Suppressor macrophage (primary cell): ENCODE results near the gene CSNK2B.
A peak's percentile ranks its signal among the peaks of the same experiment; 100 is the strongest.

Experiments used
- DNase-seq, 4 experiments: peaks; one replicate each; pipeline ENCODE4 v3.0.0-alpha.2; 2020 to 2022

CSNK2B gene

GRCh38 chr6:31636698-31637596 is 28.9 kb upstream of the CSNK2B start:
- no peak for DNase-seq

GRCh38 chr6:31639043-31639442 is 26.8 kb upstream of the CSNK2B start:
- no peak for DNase-seq

- peak in 2 of 4 experiments; percentile 13 to 33 for DNase-seq
These were observed 26.4 kb upstream of the CSNK2B start for GRCh38 chr6:31639449-31639861.

GRCh38 chr6:31640612-31641011 is 25.3 kb upstream of the CSNK2B start:
- no peak for DNase-seq

- DNase-seq, result no peak
These were observed 24.5 kb upstream of the CSNK2B start for GRCh38 chr6:31641370-31641769.

GRCh38 chr6:31642798-31643570 is 22.9 kb upstream of the CSNK2B start:
- no peak for DNase-seq

DNA sequence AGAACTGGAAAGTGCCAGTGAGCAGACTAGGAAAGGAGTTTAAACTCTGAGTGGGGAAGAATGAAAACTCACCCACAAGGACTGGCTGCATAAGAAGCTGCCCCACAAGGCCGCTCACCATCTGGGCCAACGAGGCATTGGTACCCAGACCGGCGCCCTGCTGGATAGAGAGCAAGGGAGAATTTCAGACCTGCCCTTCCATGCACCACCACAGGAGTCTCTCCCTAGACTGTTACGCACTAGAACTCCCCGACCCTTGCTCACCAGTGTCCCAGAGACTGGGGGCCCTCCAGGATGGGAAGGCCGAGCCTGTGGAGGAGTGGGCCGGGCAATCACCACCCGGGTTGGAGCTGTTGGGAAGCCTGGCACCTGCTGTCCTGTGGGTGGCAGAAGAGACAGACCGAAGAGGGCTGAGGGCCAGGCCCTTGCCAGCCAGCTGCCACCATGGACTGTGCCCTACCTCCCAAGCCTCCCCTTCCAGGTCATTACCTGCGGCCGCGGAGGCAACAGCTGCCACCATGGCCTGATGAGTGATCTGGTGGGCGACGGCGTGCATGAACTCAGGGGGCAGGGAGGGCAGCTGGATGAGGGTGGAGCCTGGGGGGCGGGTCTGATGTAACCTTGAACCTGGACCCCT is 21.9 kb upstream of the CSNK2B start:
- DNase-seq, result no peak

GRCh38 chr6:31645325-31645724 is 20.6 kb upstream of the CSNK2B start:
- DNase-seq, result no peak

- DNase-seq, result peak; percentile 86 to 94 (median 90)
These were observed 14.2 kb upstream of the CSNK2B start for GRCh38 chr6:31651602-31652191.

- DNase-seq, result peak in 3 of 4 experiments; percentile 93 to 95 (median 95)
These were observed 12.8 kb upstream of the CSNK2B start for GRCh38 chr6:31652925-31653724.

GRCh38 chr6:31654574-31655348 is 11.1 kb upstream of the CSNK2B start:
- DNase-seq, result no peak

- DNase-seq, result no peak
These were observed 10.3 kb upstream of the CSNK2B start, which contains the start of gene APOM for GRCh38 chr6:31655349-31656237. TSS of gene APOM (plus strand) at chr6:31655894. CDS start at chr6:31655967, 73 bp downstream.

GRCh38 chr6:31657406-31658157 is 8.3 kb upstream of the CSNK2B start:
- DNase-seq, result no peak

- DNase-seq, result no peak
These were observed 7.7 kb upstream of the CSNK2B start for GRCh38 chr6:31658158-31658688.

- no peak for DNase-seq
These were observed 6.8 kb upstream of the CSNK2B start for GRCh38 chr6:31658983-31659648.

- DNase-seq, result peak; percentile 12 to 55 (median 48)
These were observed 6.1 kb upstream of the CSNK2B start for GRCh38 chr6:31659649-31660380.
